HG03378 (cell line): ENCODE data around the gene EPHA6.

Experiments used
- ATAC-seq: cut with Tn5 transposase; IDR thresholded peaks from one replicate; pipeline ENCODE4 v1.9.1; 2021; ENCODE audit warnings: mild to moderate bottlenecking, moderate library complexity; ENCODE audit not compliant: unreplicated experiment

The EPHA6 gene

DNA sequence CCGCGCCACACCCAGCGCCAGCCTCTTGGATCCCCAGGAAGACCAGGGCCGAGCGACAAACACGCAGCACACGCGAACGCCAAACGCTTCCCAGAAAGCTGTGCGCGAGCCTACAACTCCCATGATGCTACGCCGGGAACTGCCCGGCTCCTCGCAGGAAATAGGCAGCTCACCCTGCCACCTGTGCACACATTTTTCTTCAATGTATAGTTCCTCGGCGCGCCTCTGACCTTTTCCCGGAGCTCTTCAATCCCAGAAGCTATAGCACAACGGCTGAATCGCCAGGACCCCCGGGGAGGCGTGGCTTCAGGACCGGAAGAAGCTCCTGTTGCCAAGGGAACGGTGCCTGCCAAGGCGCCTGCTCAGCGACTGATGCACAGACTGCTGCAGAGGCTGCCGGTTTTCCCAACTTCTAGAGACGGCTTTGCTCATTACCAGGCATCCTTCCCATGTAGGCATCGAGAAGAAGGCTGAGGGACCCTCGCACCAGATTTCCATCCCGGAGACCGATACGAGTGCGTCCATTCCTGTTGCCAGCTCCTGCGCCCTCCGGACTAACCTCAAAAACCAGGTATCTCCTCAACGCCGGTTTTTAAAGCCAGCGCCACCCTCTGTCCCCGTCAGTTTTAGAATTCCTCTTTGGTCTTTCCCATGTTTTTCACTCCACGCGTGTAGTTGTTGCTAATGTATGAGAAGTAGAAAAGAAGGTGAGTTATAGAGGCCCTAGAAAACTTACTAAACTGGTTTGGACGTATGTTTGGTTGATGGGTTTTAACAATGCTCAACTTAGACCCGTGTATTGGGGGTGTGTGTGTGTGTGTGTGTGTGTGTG lies 950.2 kb downstream of the EPHA6 start, which contains the start of gene ARL6:
Gene ARL6 (plus strand): TSS at position 352 of the 832 bp plus-strand sequence. CDS start 3,350 bp downstream, outside the sequence.
- peak; percentile 96 for ATAC-seq

DNA sequence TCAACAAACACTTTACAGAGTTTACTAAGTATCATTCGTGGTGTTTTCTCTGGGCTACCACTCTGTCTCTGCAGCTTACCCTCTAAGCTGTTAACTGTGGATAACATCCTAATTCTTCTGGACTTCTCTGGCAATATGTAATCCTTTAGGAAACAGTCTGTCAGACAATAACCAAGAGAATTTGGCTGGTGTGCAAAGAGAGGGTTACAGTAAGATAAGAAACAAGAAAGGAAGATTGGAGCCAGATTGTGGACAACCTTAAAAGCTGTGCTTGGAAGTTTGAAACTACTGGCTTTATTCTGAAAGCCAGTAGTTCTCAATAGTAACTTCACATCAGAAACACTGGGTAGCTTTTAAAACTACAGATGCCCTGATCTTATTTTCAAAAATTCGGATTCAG lies 950.9 kb downstream of the EPHA6 start:
- ATAC-seq, result no peak

DNA sequence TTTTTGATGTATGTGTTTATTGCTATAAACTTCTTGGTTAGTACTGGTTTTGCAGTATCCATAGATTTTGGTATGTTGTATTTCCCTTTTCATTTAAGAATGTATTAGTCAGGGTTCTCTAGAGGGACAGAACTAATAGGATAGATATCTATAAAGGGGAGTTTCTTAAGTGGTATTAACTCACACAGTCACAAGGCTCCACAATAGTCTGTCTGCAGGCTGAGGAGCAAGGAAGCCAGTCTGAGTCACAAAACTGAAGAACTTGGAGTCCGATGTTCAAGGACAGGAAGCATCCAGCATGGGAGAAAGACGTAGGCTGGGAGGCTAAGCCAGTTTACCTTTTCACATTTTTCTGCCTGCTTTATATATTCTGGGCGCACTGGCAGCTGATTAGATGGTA lies 958.5 kb downstream of the EPHA6 start:
- no peak for ATAC-seq

GRCh38 chr3:97778152-97778551 lies 963.8 kb downstream of the EPHA6 start:
- ATAC-seq, result no peak

GRCh38 chr3:97793420-97794019 lies 979.1 kb downstream of the EPHA6 start:
- peak; percentile 75 for ATAC-seq

GRCh38 chr3:97795951-97796350 lies 981.6 kb downstream of the EPHA6 start:
- no peak for ATAC-seq
